ENCODE data around the gene HBA1.
"Not testable (repeated sequence)": the region's sequence is repeated elsewhere in the genome, so short reads cannot be mapped to it uniquely, and the experiment has no call there.

Gene HBA1

GRCh38 chr16:176477-177382 lies at the start of gene HBA1:
HBA1 (plus strand) TSS chr16:176680; CDS start chr16:176717, 37 bp downstream.
- not testable (repeated sequence) for DNase-seq

GRCh38 chr16:129075-129474 lies 47.4 kb upstream of the HBA1 start:
- no peak for DNase-seq

- no peak for DNase-seq
Observed at GRCh38 chr16:130533-131173, 45.8 kb upstream of the HBA1 start.

- DNase-seq, result no peak
Observed at GRCh38 chr16:132120-132519, 44.4 kb upstream of the HBA1 start.

GRCh38 chr16:133716-134115 lies 42.8 kb upstream of the HBA1 start:
- no peak for DNase-seq

- peak; percentile 53 to 64 for DNase-seq
Observed at GRCh38 chr16:138049-138417, 38.4 kb upstream of the HBA1 start.

- no peak for DNase-seq
Observed at GRCh38 chr16:140175-140857, 36.2 kb upstream of the HBA1 start.

- no peak for DNase-seq
Observed at GRCh38 chr16:142405-142967, 34.0 kb upstream of the HBA1 start.

GRCh38 chr16:143047-143446 lies 33.4 kb upstream of the HBA1 start:
- DNase-seq, result no peak

GRCh38 chr16:143456-143855 lies 33.0 kb upstream of the HBA1 start:
- no peak for DNase-seq

GRCh38 chr16:144797-145252 lies 31.7 kb upstream of the HBA1 start:
- DNase-seq, result no peak

GRCh38 chr16:146646-147045 lies 29.8 kb upstream of the HBA1 start:
- no peak for DNase-seq

- DNase-seq, result no peak
Observed at GRCh38 chr16:149024-149660, 27.3 kb upstream of the HBA1 start.

- DNase-seq, result no peak
Observed at GRCh38 chr16:152141-153128, 24.0 kb upstream of the HBA1 start, which contains the start of gene HBZ. HBZ (plus strand) TSS chr16:152644; CDS start chr16:152910, 266 bp downstream.

GRCh38 chr16:153129-153521 lies 23.4 kb upstream of the HBA1 start:
- not testable (repeated sequence) for DNase-seq

- not testable (repeated sequence) for DNase-seq
Observed at GRCh38 chr16:153550-154216, 22.8 kb upstream of the HBA1 start.

- peak in 1 of 2 experiments; percentile 60 for DNase-seq
Observed at GRCh38 chr16:154217-155030, 22.1 kb upstream of the HBA1 start.

GRCh38 chr16:155031-155398 lies 21.5 kb upstream of the HBA1 start:
- DNase-seq, result no peak

- no peak for DNase-seq
Observed at GRCh38 chr16:159136-159849, 17.2 kb upstream of the HBA1 start.

Data from activated T-cell treated with anti-CD3 and anti-CD28 coated beads, Interleukin-2, amount 50 U/mL, for 48 hours (primary cell).